BE2C (cell line): ENCODE data around the gene SH3TC2.

Source experiments
- DNase-seq: peaks from one replicate; pipeline ENCODE4 v3.0.0-alpha.2; 2020
- H3K27me3 ChIP-seq: fragments of 250-450 bp; sonication (Bioruptor Pico); 2 replicates; pipeline ENCODE4 v1.5.1; 2020; ENCODE audit warnings: mild to moderate bottlenecking
- H3K36me3 ChIP-seq: fragments of 250-450 bp; sonication (Bioruptor Pico); 2 replicates; pipeline ENCODE4 v1.5.1; 2020; ENCODE audit warnings: mild to moderate bottlenecking
- H3K4me1 ChIP-seq: fragments of 250-450 bp; sonication (Bioruptor Pico); 2 replicates; pipeline ENCODE4 v1.5.1; 2020
- H3K4me3 ChIP-seq: 2 replicates; pipeline ENCODE4 v1.5.1; 2011; ENCODE audit warnings: low read depth, low read length
- H3K9me3 ChIP-seq: fragments of 250-450 bp; sonication (Bioruptor Pico); 2 replicates; pipeline ENCODE4 v1.5.1; 2020
- CTCF ChIP-seq: IDR thresholded peaks from 2 replicates; pipeline ENCODE4 v1.5.1; 2012; ENCODE audit warnings: mild to moderate bottlenecking, low read depth, low read length

SH3TC2 gene

DNA sequence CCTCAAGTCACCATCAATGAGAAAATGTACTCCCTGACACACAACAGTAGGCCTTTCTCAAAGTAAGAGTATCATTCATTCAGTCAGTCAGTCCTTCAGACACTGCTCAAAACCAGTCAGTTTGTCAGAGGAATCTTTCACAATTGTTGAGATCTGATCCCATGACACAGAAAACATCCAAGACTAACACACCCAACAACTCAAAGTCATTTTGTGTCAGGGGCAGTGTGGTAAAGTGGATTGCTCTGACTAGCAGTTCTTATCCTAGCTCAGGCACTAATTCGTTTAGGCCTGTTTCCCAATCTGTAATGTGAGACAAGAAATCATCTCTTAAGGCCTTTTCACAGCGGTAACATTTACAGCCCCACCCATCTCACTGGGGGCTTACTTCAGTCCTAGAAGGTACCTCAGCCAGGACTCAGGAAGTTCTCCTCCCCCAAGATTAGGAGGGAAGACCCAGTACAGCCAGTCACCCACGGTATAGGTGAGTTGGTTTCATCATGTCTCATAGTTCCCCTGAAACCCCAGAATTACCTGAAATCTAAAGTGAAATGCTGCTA is 31.9 kb downstream of the SH3TC2 start:
- Histone ChIP-seq H3K27me3 (no peaks in the 10 kb centered on the region), H3K9me3 (no peaks in the 10 kb centered on the region), H3K4me3 (no peak overlapping the region), H3K36me3 (no peaks in the 10 kb centered on the region), H3K4me1 (no peaks in the 10 kb centered on the region)
- no peak for DNase-seq
- TF ChIP-seq CTCF, result no peak

DNA sequence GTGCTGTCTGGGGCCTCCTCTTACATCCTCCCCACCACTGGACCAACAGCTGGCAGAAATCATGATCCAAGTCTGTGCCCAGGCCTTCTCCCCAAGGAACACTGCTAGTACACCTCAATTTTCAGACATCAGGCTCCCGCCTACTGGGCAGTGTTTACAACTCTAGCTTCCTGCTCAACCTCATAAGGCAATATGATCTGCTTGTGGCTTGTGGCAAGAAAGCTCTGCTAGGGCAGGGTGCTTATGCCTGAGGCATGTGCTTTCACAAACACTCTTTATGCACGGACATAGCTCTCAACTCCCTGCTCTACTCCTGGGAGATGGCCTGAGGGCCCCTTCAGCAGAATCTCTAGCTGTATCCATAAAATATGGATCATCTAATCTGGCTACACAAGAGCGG is 32.5 kb downstream of the SH3TC2 start:
- H3K9me3 ChIP-seq, result no peaks in the 10 kb centered on the region
- no peak for DNase-seq
- no peak overlapping the region for H3K4me3 ChIP-seq
- no peaks in the 10 kb centered on the region for H3K27me3 ChIP-seq
- H3K36me3 ChIP-seq, result no peaks in the 10 kb centered on the region
- no peaks in the 10 kb centered on the region for H3K4me1 ChIP-seq
- no peak for TF ChIP-seq CTCF

DNA sequence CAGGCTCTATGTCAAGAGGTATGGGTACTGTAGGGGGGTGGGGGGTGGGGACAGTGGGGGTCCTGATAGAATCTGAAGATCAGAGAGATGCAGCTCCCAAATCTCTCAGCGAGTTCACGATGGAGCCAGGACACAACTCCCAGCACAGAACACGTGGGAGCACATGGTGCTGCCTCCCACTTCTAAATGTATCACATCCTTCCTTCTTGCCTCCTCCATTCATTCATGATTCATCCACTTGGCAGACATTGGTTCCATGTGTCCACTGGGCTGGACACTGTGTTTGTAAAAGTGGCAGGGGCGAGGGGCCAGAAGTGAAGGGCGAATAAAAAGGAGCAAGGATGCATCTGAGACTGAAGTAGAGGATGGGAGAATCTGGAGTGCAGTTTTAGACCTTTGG is 33.9 kb downstream of the SH3TC2 start:
- Histone ChIP-seq H3K4me1 (peaks cover 7% of the 10 kb centered on the region), H3K9me3 (no peaks in the 10 kb centered on the region), H3K27me3 (no peaks in the 10 kb centered on the region), H3K36me3 (no peaks in the 10 kb centered on the region), H3K4me3 (no peak overlapping the region)
- no peak for DNase-seq
- TF ChIP-seq CTCF, result no peak

DNA sequence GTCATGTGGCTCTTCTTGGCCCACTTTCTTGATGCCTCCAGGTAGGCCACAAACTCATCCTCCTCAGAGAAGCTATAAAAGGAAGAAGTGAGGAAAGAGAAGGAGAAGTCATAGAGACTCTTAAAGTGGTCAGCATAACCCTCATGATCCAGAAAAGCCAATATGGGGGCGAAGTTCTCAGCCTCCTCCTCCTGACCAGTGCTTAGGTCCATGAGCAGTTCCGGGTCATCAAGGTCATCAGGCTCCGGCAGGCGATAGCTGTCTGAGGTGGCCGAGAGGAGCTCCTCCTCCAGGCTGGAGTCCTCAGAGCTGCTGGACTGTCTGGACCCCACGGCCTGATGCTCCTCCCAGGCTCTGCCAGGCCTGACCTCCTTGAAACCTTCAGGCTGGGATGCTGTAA is 34.7 kb downstream of the SH3TC2 start:
- TF ChIP-seq CTCF, result no peak
- Histone ChIP-seq H3K27me3 (no peaks in the 10 kb centered on the region), H3K4me3 (no peak overlapping the region), H3K9me3 (no peaks in the 10 kb centered on the region), H3K4me1 (peaks cover 7% of the 10 kb centered on the region), H3K36me3 (no peaks in the 10 kb centered on the region)
- no peak for DNase-seq

GRCh38 chr5:149027636-149028035 is 35.2 kb downstream of the SH3TC2 start:
- no peak for DNase-seq

DNA sequence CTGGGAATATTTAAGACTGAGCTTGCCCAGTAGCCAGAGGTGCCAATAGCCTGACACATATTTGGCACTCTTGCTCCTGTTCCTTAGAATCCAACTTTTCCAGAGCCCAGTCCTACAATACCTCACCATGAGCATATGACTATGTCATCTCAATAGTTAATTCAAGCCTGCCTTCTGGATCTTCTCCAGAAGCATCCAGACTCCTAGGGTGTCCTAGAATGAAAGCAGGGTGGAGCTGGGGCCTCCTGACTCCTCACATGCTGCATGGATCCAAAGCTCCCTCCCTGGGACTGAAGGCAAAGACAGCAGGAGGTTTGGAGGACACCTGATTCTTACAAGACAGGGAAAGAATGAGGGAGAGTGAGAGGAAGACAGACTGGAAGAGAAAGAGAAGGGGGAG is 37.9 kb downstream of the SH3TC2 start:
- Histone ChIP-seq H3K4me1 (peaks cover 14% of the 10 kb centered on the region), H3K4me3 (no peak overlapping the region), H3K36me3 (no peaks in the 10 kb centered on the region), H3K27me3 (no peaks in the 10 kb centered on the region), H3K9me3 (no peaks in the 10 kb centered on the region)
- no peak for DNase-seq
- TF ChIP-seq CTCF, result no peak

More at GRCh38 chr5:149027636-149028035, 35.2 kb downstream of the SH3TC2 start:
- H3K4me1 ChIP-seq, result peaks cover 7% of the 10 kb centered on the region
- no peaks in the 10 kb centered on the region for H3K9me3 ChIP-seq
- H3K27me3 ChIP-seq, result no peaks in the 10 kb centered on the region
- no peaks in the 10 kb centered on the region for H3K36me3 ChIP-seq
- H3K4me3 ChIP-seq, result no peak overlapping the region
- TF ChIP-seq CTCF, result no peak
